Muscle layer of duodenum (tissue), 2 donors: ENCODE data around the gene BAIAP2L1.

ENCODE experiments used
- H3K27ac ChIP-seq: one replicate; pipeline ENCODE4 v1.7.0; 2013; ENCODE audit warnings: mild to moderate bottlenecking, low read length
- H3K27me3 ChIP-seq: one replicate; pipeline ENCODE4 v1.7.0; 2013; ENCODE audit warnings: low read depth, mild to moderate bottlenecking, control low read depth, low read length
- H3K36me3 ChIP-seq, 2 donors: one replicate each; pipeline ENCODE4 v1.7.0; 2013; ENCODE audit warnings: low read length in 2 of 2, control low read depth in 1 of 2, mild to moderate bottlenecking in 1 of 2; ENCODE audit not compliant: insufficient read depth in 2 of 2, control insufficient read depth in 1 of 2
- H3K4me1 ChIP-seq, 2 donors: one replicate each; pipeline ENCODE4 v1.7.0; 2013; ENCODE audit warnings: low read length in 2 of 2, mild to moderate bottlenecking in 2 of 2, control low read depth in 1 of 2, moderate library complexity in 1 of 2; ENCODE audit not compliant: insufficient read depth in 2 of 2, control insufficient read depth in 1 of 2
- H3K4me3 ChIP-seq, 2 donors: one replicate each; pipeline ENCODE4 v1.7.0; 2013; ENCODE audit warnings: low read length in 2 of 2, low read depth in 1 of 2, mild to moderate bottlenecking in 1 of 2
- H3K9me3 ChIP-seq, 2 donors: one replicate each; pipeline ENCODE4 v1.7.0; 2013; ENCODE audit warnings: low read length in 2 of 2, control low read depth in 1 of 2, mild to moderate bottlenecking in 1 of 2; ENCODE audit not compliant: control insufficient read depth in 1 of 2
- donor health status: healthy.

BAIAP2L1 gene

GRCh38 chr7:98315318-98315993, 85.4 kb downstream of the BAIAP2L1 start:
- Histone ChIP-seq H3K9me3 (no peaks in the 10 kb centered on the region), H3K36me3 (no peaks in the 10 kb centered on the region), H3K27me3 (no peaks in the 10 kb centered on the region), H3K27ac (no peak overlapping the region), H3K4me3 (no peak overlapping the region), H3K4me1 (no peaks in the 10 kb centered on the region)

- H3K36me3 ChIP-seq = peaks cover 0 to 4% of the 10 kb centered on the region in 2 donors
- no peaks in the 10 kb centered on the region for H3K4me1 ChIP-seq
- no peak overlapping the region for H3K4me3 ChIP-seq
Observed at GRCh38 chr7:98314469-98314868, 86.4 kb downstream of the BAIAP2L1 start.

GRCh38 chr7:98312201-98312600, 88.7 kb downstream of the BAIAP2L1 start:
- H3K27me3 ChIP-seq = no peaks in the 10 kb centered on the region
- H3K4me3 ChIP-seq = no peak overlapping the region
- no peak overlapping the region for H3K27ac ChIP-seq
- no peaks in the 10 kb centered on the region for H3K4me1 ChIP-seq
- no peaks in the 10 kb centered on the region for H3K9me3 ChIP-seq
- peaks cover 4 to 12% of the 10 kb centered on the region in 2 donors for H3K36me3 ChIP-seq

More at GRCh38 chr7:98314469-98314868, 86.4 kb downstream of the BAIAP2L1 start:
- no peaks in the 10 kb centered on the region for H3K27me3 ChIP-seq
- no peak overlapping the region for H3K27ac ChIP-seq
- no peaks in the 10 kb centered on the region for H3K9me3 ChIP-seq

GRCh38 chr7:98309566-98309965, 91.3 kb downstream of the BAIAP2L1 start:
- Histone ChIP-seq H3K36me3 (peaks cover 4 to 12% of the 10 kb centered on the region in 2 donors), H3K27me3 (no peaks in the 10 kb centered on the region), H3K27ac (no peak overlapping the region), H3K4me3 (no peak overlapping the region), H3K9me3 (no peaks in the 10 kb centered on the region), H3K4me1 (no peaks in the 10 kb centered on the region)

- no peak overlapping the region for H3K27ac ChIP-seq
- H3K4me3 ChIP-seq = no peak overlapping the region
- H3K4me1 ChIP-seq = no peaks in the 10 kb centered on the region
- no peaks in the 10 kb centered on the region for H3K27me3 ChIP-seq
- H3K36me3 ChIP-seq = peaks cover 4 to 12% of the 10 kb centered on the region in 2 donors
- no peaks in the 10 kb centered on the region for H3K9me3 ChIP-seq
Observed at GRCh38 chr7:98307971-98308466, 92.9 kb downstream of the BAIAP2L1 start.

GRCh38 chr7:98305951-98306535, 94.8 kb downstream of the BAIAP2L1 start:
- Histone ChIP-seq H3K4me3 (no peak overlapping the region), H3K27me3 (no peaks in the 10 kb centered on the region), H3K4me1 (no peaks in the 10 kb centered on the region), H3K27ac (no peak overlapping the region), H3K9me3 (no peaks in the 10 kb centered on the region), H3K36me3 (peaks cover 12% of the 10 kb centered on the region in 2 donors)

GRCh38 chr7:98303906-98304305, 97.0 kb downstream of the BAIAP2L1 start:
- Histone ChIP-seq H3K4me1 (no peaks in the 10 kb centered on the region), H3K9me3 (no peaks in the 10 kb centered on the region), H3K36me3 (peaks cover 8 to 15% of the 10 kb centered on the region in 2 donors), H3K4me3 (no peak overlapping the region), H3K27ac (no peak overlapping the region), H3K27me3 (no peaks in the 10 kb centered on the region)

- Histone ChIP-seq H3K9me3 (no peaks in the 10 kb centered on the region), H3K4me1 (no peaks in the 10 kb centered on the region), H3K36me3 (peaks cover 8 to 14% of the 10 kb centered on the region in 2 donors), H3K27me3 (no peaks in the 10 kb centered on the region), H3K27ac (no peak overlapping the region), H3K4me3 (no peak overlapping the region)
Observed at GRCh38 chr7:98303176-98303865, 97.6 kb downstream of the BAIAP2L1 start.

- H3K36me3 ChIP-seq = peaks cover 3 to 8% of the 10 kb centered on the region in 2 donors
- no peaks in the 10 kb centered on the region for H3K9me3 ChIP-seq
- no peak overlapping the region for H3K4me3 ChIP-seq
- no peak overlapping the region for H3K27ac ChIP-seq
- no peaks in the 10 kb centered on the region for H3K4me1 ChIP-seq
- no peaks in the 10 kb centered on the region for H3K27me3 ChIP-seq
Observed at GRCh38 chr7:98301693-98302470, 99.0 kb downstream of the BAIAP2L1 start.

- Histone ChIP-seq H3K4me1 (no peaks in the 10 kb centered on the region), H3K27ac (no peak overlapping the region), H3K4me3 (no peak overlapping the region), H3K36me3 (peaks cover 3 to 8% of the 10 kb centered on the region in 2 donors), H3K9me3 (no peaks in the 10 kb centered on the region), H3K27me3 (no peaks in the 10 kb centered on the region)
Observed at GRCh38 chr7:98300595-98301372, 100.1 kb downstream of the BAIAP2L1 start.
